H4 (cell line): ENCODE measurements around the gene BFSP1. TPM values are rescaled to one million over a fixed set of nuclear protein-coding genes. Genes with fewer than 3 reads are reported as not detected.

Experiments
- DNase-seq: peaks from one replicate; pipeline ENCODE4 v3.0.0-alpha.2; 2015; ENCODE audit warnings: low spot score
- total RNA-seq: library from RNA; depleted of rRNA; stranded (reverse); fragments of >200 nt; shearing (Covaris generic); gene quantifications from 2 replicates; pipeline ENCODE4 v1.2.3, GENCODE V29; 2014; rRNA removed

Gene BFSP1
- total RNA-seq, 1 experiment from 2014 or later = 8.2 TPM

GRCh38 chr20:17467120-17467655 is 64.0 kb downstream of the BFSP1 start:
- DNase-seq = no peak

DNA sequence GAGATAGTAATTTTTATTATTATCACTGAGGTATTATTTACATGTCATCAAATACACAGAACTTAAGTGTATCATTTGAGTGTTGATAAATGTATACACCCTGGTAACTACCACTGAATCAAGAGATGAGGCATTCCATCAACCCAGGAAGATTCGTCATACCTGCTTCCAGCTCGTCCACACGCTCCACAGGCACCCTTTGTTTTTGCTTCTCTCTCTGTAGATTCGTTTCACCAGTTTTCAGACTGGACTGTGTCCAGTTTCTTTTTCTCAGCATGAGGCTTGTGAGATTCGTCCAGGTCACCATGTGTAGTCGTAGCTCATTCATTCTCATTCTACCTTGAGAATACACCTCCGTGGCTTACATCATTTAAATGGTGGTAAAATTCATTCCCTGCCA is 64.5 kb downstream of the BFSP1 start:
- DNase-seq = no peak

DNA sequence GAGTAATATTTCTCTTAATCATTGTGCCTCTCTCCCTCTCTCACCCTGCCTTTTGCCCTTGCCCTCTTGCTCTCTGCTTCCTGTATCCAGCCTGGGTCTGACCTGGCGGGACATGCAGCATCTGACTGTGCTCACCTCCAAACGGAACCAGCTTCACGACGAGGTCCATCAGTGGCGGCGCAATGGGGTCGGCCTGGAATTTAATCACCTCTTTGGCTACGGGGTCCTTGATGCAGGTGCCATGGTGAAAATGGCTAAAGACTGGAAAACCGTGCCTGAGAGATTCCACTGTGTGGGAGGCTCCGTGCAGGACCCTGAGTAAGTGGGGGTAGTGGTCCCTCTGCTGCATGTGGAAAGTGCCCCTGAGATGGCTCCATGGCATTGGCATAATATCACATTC is 65.9 kb downstream of the BFSP1 start:
- DNase-seq = no peak

- no peak for DNase-seq
Measured at GRCh38 chr20:17463711-17464110, 67.5 kb downstream of the BFSP1 start.

DNA sequence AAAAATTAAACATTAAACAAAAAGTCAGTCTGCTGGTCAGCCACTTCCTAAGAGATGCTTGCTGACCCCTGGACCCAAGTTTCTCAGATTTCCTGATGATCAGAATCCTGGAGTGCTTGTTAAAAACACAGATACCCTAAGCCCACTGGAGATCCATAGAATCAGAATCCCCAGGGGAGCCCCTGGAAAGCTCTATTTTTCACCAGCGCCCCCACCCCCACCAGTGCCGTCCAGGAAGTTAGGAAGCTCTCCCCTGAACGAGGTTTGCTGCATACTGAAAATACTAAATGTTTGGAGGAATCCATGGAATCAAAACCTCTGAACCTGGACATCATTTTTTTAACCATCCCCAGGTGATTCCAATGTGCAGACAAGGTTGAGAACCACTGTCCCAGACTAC is 69.2 kb downstream of the BFSP1 start:
- DNase-seq = no peak

- no peak for DNase-seq
Measured at GRCh38 chr20:17460119-17460518, 71.1 kb downstream of the BFSP1 start.

- no peak for DNase-seq
Measured at GRCh38 chr20:17457588-17458190, 73.5 kb downstream of the BFSP1 start.

DNA sequence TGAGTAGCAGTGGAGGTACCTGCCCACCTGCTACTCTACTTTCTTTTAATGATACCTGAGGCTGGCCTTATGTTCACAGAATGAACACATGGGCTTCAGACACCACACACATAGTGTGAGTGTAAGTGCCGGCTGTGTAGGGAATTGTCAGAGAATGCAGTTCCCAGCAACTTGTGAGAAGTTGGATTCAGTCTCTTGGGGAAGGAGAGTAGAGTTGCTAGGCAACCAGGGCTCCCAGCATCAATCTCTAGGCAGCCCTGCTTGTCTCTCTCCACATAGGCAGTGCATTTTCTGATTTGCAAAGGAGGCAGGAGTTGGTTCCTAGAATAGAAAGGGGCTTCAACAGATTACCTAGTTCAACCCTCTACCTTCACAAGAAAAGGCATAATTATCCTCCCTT is 74.1 kb downstream of the BFSP1 start:
- no peak for DNase-seq

DNA sequence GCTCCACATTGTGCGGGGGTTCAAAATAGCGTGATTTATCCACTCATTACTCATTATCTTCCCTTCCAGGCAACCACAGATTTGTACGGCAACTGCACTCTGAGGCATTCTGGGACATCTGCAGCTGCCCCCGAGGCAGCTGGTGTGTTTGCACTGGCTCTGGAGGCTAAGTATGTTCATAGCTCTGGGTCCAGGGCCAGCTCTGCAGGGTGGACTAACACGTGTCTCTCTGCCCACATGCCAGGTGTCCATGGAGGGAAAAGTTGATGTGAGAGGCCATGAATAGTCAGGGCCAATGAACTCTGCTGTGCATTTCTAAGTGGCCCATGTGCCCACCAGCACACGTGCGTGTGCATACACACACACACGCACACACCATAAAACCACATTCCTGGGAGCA is 74.9 kb downstream of the BFSP1 start:
- DNase-seq = no peak

DNA sequence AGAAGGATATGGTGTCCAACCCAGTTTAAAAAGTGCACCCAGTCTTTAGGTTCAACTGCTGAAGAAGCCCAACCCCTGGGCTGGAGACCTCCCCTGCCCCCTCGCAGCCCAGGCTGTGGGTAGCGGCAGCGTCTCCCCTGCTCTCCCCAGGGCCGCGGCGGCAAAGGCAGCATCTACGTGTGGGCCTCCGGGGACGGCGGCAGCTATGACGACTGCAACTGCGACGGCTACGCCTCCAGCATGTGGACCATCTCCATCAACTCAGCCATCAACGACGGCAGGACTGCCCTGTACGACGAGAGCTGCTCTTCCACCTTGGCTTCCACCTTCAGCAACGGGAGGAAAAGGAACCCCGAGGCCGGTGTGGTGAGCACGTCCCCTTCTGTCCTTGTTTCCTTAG is 77.6 kb downstream of the BFSP1 start:
- no peak for DNase-seq

DNA sequence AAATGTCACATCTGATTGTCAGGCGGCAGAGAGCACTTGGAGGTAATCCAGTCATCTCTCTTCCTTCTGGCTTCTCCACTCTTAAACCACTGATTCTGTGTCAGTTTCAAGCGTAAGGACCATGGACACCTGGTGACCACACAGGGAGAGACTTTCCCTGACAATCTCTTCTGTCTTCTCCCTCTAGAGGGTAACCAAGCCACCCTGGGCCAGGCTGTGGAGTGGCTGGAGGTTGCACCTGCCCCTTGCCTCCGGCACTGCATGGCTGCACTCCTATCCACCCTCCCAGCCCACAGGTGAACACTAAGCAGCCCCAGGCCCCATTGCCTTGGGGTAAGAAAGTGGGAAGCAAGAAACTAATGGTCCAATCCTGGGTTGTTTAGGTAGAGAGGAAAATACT is 78.7 kb downstream of the BFSP1 start:
- no peak for DNase-seq

- DNase-seq = no peak
Measured at GRCh38 chr20:17449031-17449430, 82.1 kb downstream of the BFSP1 start.

GRCh38 chr20:17448071-17448470 is 83.1 kb downstream of the BFSP1 start:
- DNase-seq = no peak

DNA sequence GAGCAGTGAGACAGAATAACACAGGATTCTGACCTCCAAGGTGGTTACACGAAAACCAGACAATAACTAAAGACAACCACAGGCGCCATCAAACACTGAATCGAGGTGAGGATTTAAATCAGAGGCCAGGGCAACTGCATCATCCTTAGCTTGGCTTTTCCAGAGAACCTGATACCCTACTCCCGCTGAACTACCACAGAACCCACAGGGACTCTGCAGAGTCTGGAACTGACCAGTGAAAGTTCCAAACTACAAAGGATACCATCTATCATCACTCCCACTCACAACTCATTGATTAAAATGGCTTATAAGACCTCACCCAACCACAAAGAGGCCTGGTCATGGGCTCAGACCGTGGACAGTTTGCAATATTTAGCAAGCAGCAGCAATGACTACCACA is 85.0 kb downstream of the BFSP1 start:
- no peak for DNase-seq

- no peak for DNase-seq
Measured at GRCh38 chr20:17445543-17445942, 85.6 kb downstream of the BFSP1 start.

- DNase-seq = no peak
Measured at GRCh38 chr20:17444091-17444490, 87.1 kb downstream of the BFSP1 start.

Other genes with a start within 250 kb of the BFSP1 start
- gene DSTN, start 38.7 kb upstream of the BFSP1 start, total RNA-seq = 289 and 303 TPM in 2 replicates
- 48.6 and 61.6 TPM in 2 replicates for gene RRBP1, start 150.9 kb upstream of the BFSP1 start, total RNA-seq
- not detected in 2 replicates for gene BANF2, start 168.6 kb upstream of the BFSP1 start, total RNA-seq